K562 (cell line): ENCODE measurements around the gene STARD13. TPM values are rescaled to one million over a fixed set of nuclear protein-coding genes. Genes with fewer than 3 reads are reported as not detected.

Experiments
- ADNP ChIP-seq: fragments of 200-800 bp; sonication (Bioruptor generic); IDR thresholded peaks from 2 replicates; pipeline ENCODE4 v1.6.1; 2016; ENCODE audit warnings: missing genetic modification characterization, missing compliant biosample characterization
- CTCF ChIP-seq, 3 experiments: IDR thresholded peaks in 2 of 3; conservative IDR thresholded peaks in 1 of 3; 2 replicates each; pipeline ENCODE4 v1.5.1; 2011 to 2012; ENCODE audit warnings: low read length in 3 of 3, mild to moderate bottlenecking in 3 of 3, control low read depth in 2 of 3, improper control_type of control experiment in 1 of 3, inconsistent platforms in 1 of 3, low read depth in 1 of 3, mixed read lengths in 1 of 3, moderate library complexity in 1 of 3; ENCODE audit not compliant: insufficient read depth in 2 of 3
- PTTG1 ChIP-seq: fragments of 450-650 bp; IDR thresholded peaks from 2 replicates; pipeline ENCODE4 v1.6.1; 2016; ENCODE audit warnings: low read depth, mild to moderate bottlenecking, missing genetic modification characterization, missing compliant biosample characterization
- TCF3 ChIP-seq: sonication (generic); formaldehyde crosslinking; IDR thresholded peaks from 2 replicates; pipeline ENCODE4 v1.4.0; 2020; ENCODE audit warnings: mild to moderate bottlenecking, missing genetic modification reagents
- ZFPM2 ChIP-seq: fragments of 250-450 bp; sonication (Bioruptor Pico); IDR thresholded peaks from 2 replicates; pipeline ENCODE4 v1.5.1; 2022; ENCODE audit warnings: mild to moderate bottlenecking
- polyA plus RNA-seq, 8 experiments: library from polyadenylated mRNA; depleted of rRNA in 4 of 8; stranded (reverse) in 5 of 8; unstranded in 3 of 8; fragments of >200 nt; fragmentation: Nextera tagmentation in 2 of 8; fragmentation: Illumina TruSeq in 1 of 8; extraction: Ambion mirVana in 2 of 8; extraction: Trizol in 1 of 8; gene quantifications; 2 replicates each; pipeline versions ENCODE4 v1.2.1 to v1.2.3, GENCODE V29; 2011 to 2014; ENCODE audit warnings: inconsistent platforms in 1 of 8, missing spikeins in 1 of 8
- total RNA-seq, 7 experiments: library from RNA; depleted of rRNA in 6 of 7; stranded (reverse); fragments of >200 nt in 6 of 7; fragmentation: Illumina TruSeq in 2 of 7; extraction: Trizol in 2 of 7; gene quantifications; 2 replicates each; pipeline versions ENCODE4 v1.2.1 to v1.2.3, GENCODE V29; 2011 to 2021; ENCODE audit warnings: low replicate concordance in 1 of 7
- TF ChIP-seq, protein P1 (sequence below): IDR thresholded peaks from 3 replicates; pipeline ENCODE4 v1.6.1; 2011; ENCODE audit warnings: borderline replicate concordance, mild to moderate bottlenecking, moderate library complexity; ENCODE audit not compliant: insufficient read length; ENCODE audit errors: extremely low read depth
- TF ChIP-seq, protein P2 (sequence below), 2 experiments: fragments of 450-650 bp; IDR thresholded peaks; 2 replicates each; pipeline ENCODE4 v1.6.1; 2018; ENCODE audit warnings: mild to moderate bottlenecking in 2 of 2, low read depth in 1 of 2; ENCODE audit not compliant: partially characterized antibody in 2 of 2

STARD13 gene
- total and polyA plus RNA-seq, 9 of the 15 experiments (the other 6 are each of a cell fraction or from before 2014, with no cell fraction given), result 0.11 TPM; not detected in 8

- no peak for TF ChIP-seq CTCF (IDR thresholded peaks at IDR 0.05 in 2 of 3, conservative IDR thresholded peaks at IDR 0.05 in 1 of 3; ENCODE audit: insufficient read depth in 2 of 3, low read depth in 1 of 3, low read length in 3 of 3)
- no peak for TF ChIP-seq PTTG1 (tag)
- TF ChIP-seq, protein P1, sequence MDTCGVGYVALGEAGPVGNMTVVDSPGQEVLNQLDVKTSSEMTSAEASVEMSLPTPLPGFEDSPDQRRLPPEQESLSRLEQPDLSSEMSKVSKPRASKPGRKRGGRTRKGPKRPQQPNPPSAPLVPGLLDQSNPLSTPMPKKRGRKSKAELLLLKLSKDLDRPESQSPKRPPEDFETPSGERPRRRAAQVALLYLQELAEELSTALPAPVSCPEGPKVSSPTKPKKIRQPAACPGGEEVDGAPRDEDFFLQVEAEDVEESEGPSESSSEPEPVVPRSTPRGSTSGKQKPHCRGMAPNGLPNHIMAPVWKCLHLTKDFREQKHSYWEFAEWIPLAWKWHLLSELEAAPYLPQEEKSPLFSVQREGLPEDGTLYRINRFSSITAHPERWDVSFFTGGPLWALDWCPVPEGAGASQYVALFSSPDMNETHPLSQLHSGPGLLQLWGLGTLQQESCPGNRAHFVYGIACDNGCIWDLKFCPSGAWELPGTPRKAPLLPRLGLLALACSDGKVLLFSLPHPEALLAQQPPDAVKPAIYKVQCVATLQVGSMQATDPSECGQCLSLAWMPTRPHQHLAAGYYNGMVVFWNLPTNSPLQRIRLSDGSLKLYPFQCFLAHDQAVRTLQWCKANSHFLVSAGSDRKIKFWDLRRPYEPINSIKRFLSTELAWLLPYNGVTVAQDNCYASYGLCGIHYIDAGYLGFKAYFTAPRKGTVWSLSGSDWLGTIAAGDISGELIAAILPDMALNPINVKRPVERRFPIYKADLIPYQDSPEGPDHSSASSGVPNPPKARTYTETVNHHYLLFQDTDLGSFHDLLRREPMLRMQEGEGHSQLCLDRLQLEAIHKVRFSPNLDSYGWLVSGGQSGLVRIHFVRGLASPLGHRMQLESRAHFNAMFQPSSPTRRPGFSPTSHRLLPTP, result no peak
- no peak for TF ChIP-seq TCF3 (CRISPR knock-in tag)
- TF ChIP-seq ADNP (tag), result no peak
- TF ChIP-seq, protein P2, sequence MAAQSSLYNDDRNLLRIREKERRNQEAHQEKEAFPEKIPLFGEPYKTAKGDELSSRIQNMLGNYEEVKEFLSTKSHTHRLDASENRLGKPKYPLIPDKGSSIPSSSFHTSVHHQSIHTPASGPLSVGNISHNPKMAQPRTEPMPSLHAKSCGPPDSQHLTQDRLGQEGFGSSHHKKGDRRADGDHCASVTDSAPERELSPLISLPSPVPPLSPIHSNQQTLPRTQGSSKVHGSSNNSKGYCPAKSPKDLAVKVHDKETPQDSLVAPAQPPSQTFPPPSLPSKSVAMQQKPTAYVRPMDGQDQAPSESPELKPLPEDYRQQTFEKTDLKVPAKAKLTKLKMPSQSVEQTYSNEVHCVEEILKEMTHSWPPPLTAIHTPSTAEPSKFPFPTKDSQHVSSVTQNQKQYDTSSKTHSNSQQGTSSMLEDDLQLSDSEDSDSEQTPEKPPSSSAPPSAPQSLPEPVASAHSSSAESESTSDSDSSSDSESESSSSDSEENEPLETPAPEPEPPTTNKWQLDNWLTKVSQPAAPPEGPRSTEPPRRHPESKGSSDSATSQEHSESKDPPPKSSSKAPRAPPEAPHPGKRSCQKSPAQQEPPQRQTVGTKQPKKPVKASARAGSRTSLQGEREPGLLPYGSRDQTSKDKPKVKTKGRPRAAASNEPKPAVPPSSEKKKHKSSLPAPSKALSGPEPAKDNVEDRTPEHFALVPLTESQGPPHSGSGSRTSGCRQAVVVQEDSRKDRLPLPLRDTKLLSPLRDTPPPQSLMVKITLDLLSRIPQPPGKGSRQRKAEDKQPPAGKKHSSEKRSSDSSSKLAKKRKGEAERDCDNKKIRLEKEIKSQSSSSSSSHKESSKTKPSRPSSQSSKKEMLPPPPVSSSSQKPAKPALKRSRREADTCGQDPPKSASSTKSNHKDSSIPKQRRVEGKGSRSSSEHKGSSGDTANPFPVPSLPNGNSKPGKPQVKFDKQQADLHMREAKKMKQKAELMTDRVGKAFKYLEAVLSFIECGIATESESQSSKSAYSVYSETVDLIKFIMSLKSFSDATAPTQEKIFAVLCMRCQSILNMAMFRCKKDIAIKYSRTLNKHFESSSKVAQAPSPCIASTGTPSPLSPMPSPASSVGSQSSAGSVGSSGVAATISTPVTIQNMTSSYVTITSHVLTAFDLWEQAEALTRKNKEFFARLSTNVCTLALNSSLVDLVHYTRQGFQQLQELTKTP (IDR thresholded peaks at IDR 0.05; ENCODE audit: low read depth in 1 of 2, partially characterized antibody in 2 of 2), result no peak
- TF ChIP-seq ZFPM2 (CRISPR knock-in tag), result no peak
Observed at GRCh38 chr13:33169273-33169980, 116.1 kb downstream of the STARD13 start (continued).
